ENCODE measurements around the gene KDF1.

DNA sequence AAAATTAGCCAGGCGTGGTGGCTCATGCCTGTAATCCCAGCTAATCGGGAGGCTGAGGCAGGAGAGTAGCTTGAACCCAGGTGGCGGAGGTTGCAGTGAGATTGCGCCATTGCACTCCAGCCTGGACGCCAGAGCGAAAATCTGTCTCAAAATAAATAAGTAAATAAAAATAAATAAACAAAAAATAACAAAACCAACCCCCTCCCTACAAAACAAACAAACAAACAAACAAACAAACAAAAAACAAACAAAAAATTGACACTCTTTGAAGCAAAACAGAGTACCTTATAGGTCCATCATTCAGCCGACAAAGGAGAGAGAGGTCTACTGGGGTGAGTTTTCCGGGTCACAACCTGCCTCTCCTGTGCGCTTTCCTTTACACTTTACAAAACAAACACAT lies 5.4 kb upstream of the KDF1 start:
- TF ChIP-seq, protein P1, sequence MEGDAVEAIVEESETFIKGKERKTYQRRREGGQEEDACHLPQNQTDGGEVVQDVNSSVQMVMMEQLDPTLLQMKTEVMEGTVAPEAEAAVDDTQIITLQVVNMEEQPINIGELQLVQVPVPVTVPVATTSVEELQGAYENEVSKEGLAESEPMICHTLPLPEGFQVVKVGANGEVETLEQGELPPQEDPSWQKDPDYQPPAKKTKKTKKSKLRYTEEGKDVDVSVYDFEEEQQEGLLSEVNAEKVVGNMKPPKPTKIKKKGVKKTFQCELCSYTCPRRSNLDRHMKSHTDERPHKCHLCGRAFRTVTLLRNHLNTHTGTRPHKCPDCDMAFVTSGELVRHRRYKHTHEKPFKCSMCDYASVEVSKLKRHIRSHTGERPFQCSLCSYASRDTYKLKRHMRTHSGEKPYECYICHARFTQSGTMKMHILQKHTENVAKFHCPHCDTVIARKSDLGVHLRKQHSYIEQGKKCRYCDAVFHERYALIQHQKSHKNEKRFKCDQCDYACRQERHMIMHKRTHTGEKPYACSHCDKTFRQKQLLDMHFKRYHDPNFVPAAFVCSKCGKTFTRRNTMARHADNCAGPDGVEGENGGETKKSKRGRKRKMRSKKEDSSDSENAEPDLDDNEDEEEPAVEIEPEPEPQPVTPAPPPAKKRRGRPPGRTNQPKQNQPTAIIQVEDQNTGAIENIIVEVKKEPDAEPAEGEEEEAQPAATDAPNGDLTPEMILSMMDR (IDR thresholded peaks at IDR 0.05; ENCODE audit: low read length) = no peak
- TF ChIP-seq EZH2 (IDR thresholded peaks at IDR 0.05; ENCODE audit: borderline replicate concordance, low read length) = no peak
